KOPT-K1 (cell line): ENCODE measurements around the gene IL31RA.

Experiments
- H3K27ac ChIP-seq: fragments of 200-600 bp; sonication (generic); 2 replicates; pipeline ENCODE4 v1.5.1; 2016; ENCODE audit warnings: antibody characterized with exemption, mild to moderate bottlenecking, low read depth, low read length; ENCODE audit not compliant: poor library complexity, severe bottlenecking
- H3K36me3 ChIP-seq: fragments of 200-600 bp; sonication (generic); 2 replicates; pipeline ENCODE4 v1.5.1; 2017; ENCODE audit warnings: antibody characterized with exemption, mild to moderate bottlenecking, low read length, moderate library complexity; ENCODE audit not compliant: insufficient read depth
- H3K9me3 ChIP-seq: fragments of 200-600 bp; sonication (generic); 2 replicates; pipeline ENCODE4 v1.5.1; 2017; ENCODE audit warnings: antibody characterized with exemption, low read length, mild to moderate bottlenecking; ENCODE audit not compliant: insufficient read depth, poor library complexity, severe bottlenecking

Gene IL31RA

GRCh38 chr5:55873234-55873633, 22.1 kb downstream of the IL31RA start:
- Histone ChIP-seq H3K9me3 (no peaks in the 10 kb centered on the region), H3K27ac (no peak overlapping the region), H3K36me3 (no peaks in the 10 kb centered on the region)

GRCh38 chr5:55877655-55878054, 26.5 kb downstream of the IL31RA start:
- H3K27ac ChIP-seq: no peak overlapping the region
- no peaks in the 10 kb centered on the region for H3K36me3 ChIP-seq
- H3K9me3 ChIP-seq: no peaks in the 10 kb centered on the region

- Histone ChIP-seq H3K9me3 (no peaks in the 10 kb centered on the region), H3K36me3 (no peaks in the 10 kb centered on the region), H3K27ac (no peak overlapping the region)
These were observed 29.3 kb downstream of the IL31RA start for GRCh38 chr5:55880453-55880852.

GRCh38 chr5:55885359-55885758, 34.2 kb downstream of the IL31RA start:
- Histone ChIP-seq H3K36me3 (no peaks in the 10 kb centered on the region), H3K27ac (no peak overlapping the region), H3K9me3 (no peaks in the 10 kb centered on the region)

- Histone ChIP-seq H3K9me3 (no peaks in the 10 kb centered on the region), H3K36me3 (no peaks in the 10 kb centered on the region), H3K27ac (no peak overlapping the region)
These were observed 37.0 kb downstream of the IL31RA start for GRCh38 chr5:55888205-55888604.

- Histone ChIP-seq H3K27ac (no peak overlapping the region), H3K9me3 (no peaks in the 10 kb centered on the region), H3K36me3 (no peaks in the 10 kb centered on the region)
These were observed 41.3 kb downstream of the IL31RA start for GRCh38 chr5:55892479-55892878.

GRCh38 chr5:55894135-55894534, 43.0 kb downstream of the IL31RA start:
- Histone ChIP-seq H3K9me3 (no peaks in the 10 kb centered on the region), H3K36me3 (no peaks in the 10 kb centered on the region), H3K27ac (no peak overlapping the region)

- Histone ChIP-seq H3K36me3 (no peaks in the 10 kb centered on the region), H3K27ac (no peak overlapping the region), H3K9me3 (no peaks in the 10 kb centered on the region)
These were observed 44.2 kb downstream of the IL31RA start for GRCh38 chr5:55895346-55895745.

GRCh38 chr5:55896238-55896637, 45.1 kb downstream of the IL31RA start:
- no peak overlapping the region for H3K27ac ChIP-seq
- H3K36me3 ChIP-seq: no peaks in the 10 kb centered on the region
- H3K9me3 ChIP-seq: no peaks in the 10 kb centered on the region

GRCh38 chr5:55896663-55897062, 45.5 kb downstream of the IL31RA start:
- H3K27ac ChIP-seq: no peak overlapping the region
- H3K9me3 ChIP-seq: no peaks in the 10 kb centered on the region
- H3K36me3 ChIP-seq: no peaks in the 10 kb centered on the region

GRCh38 chr5:55897206-55897894, 46.2 kb downstream of the IL31RA start:
- H3K36me3 ChIP-seq: no peaks in the 10 kb centered on the region
- no peak overlapping the region for H3K27ac ChIP-seq
- H3K9me3 ChIP-seq: no peaks in the 10 kb centered on the region

GRCh38 chr5:55897905-55898304, 46.7 kb downstream of the IL31RA start:
- Histone ChIP-seq H3K9me3 (no peaks in the 10 kb centered on the region), H3K27ac (no peak overlapping the region), H3K36me3 (no peaks in the 10 kb centered on the region)

- no peaks in the 10 kb centered on the region for H3K36me3 ChIP-seq
- H3K27ac ChIP-seq: no peak overlapping the region
- no peaks in the 10 kb centered on the region for H3K9me3 ChIP-seq
These were observed 48.2 kb downstream of the IL31RA start for GRCh38 chr5:55899344-55899743.

- Histone ChIP-seq H3K27ac (no peak overlapping the region), H3K9me3 (no peaks in the 10 kb centered on the region), H3K36me3 (no peaks in the 10 kb centered on the region)
These were observed 48.9 kb downstream of the IL31RA start for GRCh38 chr5:55900068-55900467.

GRCh38 chr5:55900776-55901175, 49.6 kb downstream of the IL31RA start:
- H3K36me3 ChIP-seq: no peaks in the 10 kb centered on the region
- H3K9me3 ChIP-seq: no peaks in the 10 kb centered on the region
- no peak overlapping the region for H3K27ac ChIP-seq

- Histone ChIP-seq H3K9me3 (no peaks in the 10 kb centered on the region), H3K27ac (no peak overlapping the region), H3K36me3 (no peaks in the 10 kb centered on the region)
These were observed 51.5 kb downstream of the IL31RA start for GRCh38 chr5:55902696-55903095.
